Kidney (tissue), 14 donors: ENCODE measurements around the gene TAF6. TPM values are rescaled to one million over a fixed set of nuclear protein-coding genes. Genes with fewer than 3 reads are reported as not detected.

ENCODE experiments used
- DNase-seq, 5 donors: peaks; one replicate each; pipeline ENCODE4 v3.0.0-alpha.2; 2013 to 2020
- FAIRE-seq: peaks from 2 replicates; lab custom pipeline; 2012; peaks lifted over from hg19 to GRCh38; lab: Jason Lieb, UNC
- H3K27ac ChIP-seq, 2 donors: one replicate each; pipeline ENCODE4 v1.7.0; 2013; ENCODE audit warnings: low read depth in 2 of 2, low read length in 2 of 2, inconsistent platforms in 1 of 2
- H3K27me3 ChIP-seq: one replicate; pipeline ENCODE4 v1.7.1; 2013; ENCODE audit warnings: low read length, inconsistent platforms; ENCODE audit not compliant: control insufficient read depth, insufficient read depth
- H3K36me3 ChIP-seq, 3 donors: one replicate each; pipeline versions ENCODE4 v1.7.0 to v1.7.1; 2013; ENCODE audit warnings: low read length in 3 of 3, control low read depth in 1 of 3, inconsistent platforms in 1 of 3; ENCODE audit not compliant: insufficient read depth in 3 of 3, control insufficient read depth in 2 of 3
- H3K4me1 ChIP-seq, 3 donors: one replicate each; pipeline versions ENCODE4 v1.7.0 to v1.7.1; 2013; ENCODE audit warnings: low read length in 3 of 3, inconsistent platforms in 1 of 3, low read depth in 1 of 3; ENCODE audit not compliant: control insufficient read depth in 2 of 3, insufficient read depth in 2 of 3
- H3K4me3 ChIP-seq, 3 donors: one replicate each; pipeline versions ENCODE4 v1.7.0 to v1.8.1; 2013; ENCODE audit warnings: low read length in 3 of 3, control low read depth in 1 of 3, inconsistent platforms in 1 of 3
- H3K9ac ChIP-seq, 3 donors: one replicate each; pipeline versions ENCODE4 v1.7.0 to v1.7.1; 2013; ENCODE audit warnings: low read length in 3 of 3, control low read depth in 1 of 3, inconsistent platforms in 1 of 3
- H3K9me3 ChIP-seq, 3 donors: one replicate each; pipeline versions ENCODE4 v1.7.0 to v1.7.1; 2013; ENCODE audit warnings: low read length in 3 of 3, control low read depth in 1 of 3, inconsistent platforms in 1 of 3; ENCODE audit not compliant: control insufficient read depth in 2 of 3, insufficient read depth in 1 of 3
- intact Hi-C: fragments of 100-400 bp; cut with DNase I; formaldehyde crosslinking; loops from one replicate; pipeline ENCODE4 v1.11.1; 2022
- polyA plus RNA-seq: library from polyadenylated mRNA; stranded (reverse); fragments of 350-450 nt; fragmentation: Illumina TruSeq; extraction: RNeasy Lipid Tissue Mini Kit (QIAGEN cat#74804); gene quantifications from one replicate; pipeline ENCODE4 v1.2.3, GENCODE V29; 2014; ENCODE audit warnings: low read depth, low replicate concordance; ENCODE audit not compliant: insufficient read depth
- total RNA-seq: library from RNA; stranded (reverse); fragmentation: NEBNext Ultra II Directional; extraction: Animal tissue kit (Norgen Biotek cat#: 25700); gene quantifications from one replicate; pipeline ENCODE4 v1.2.1, GENCODE V29; 2021
- TF ChIP-seq, protein P1 (sequence below): IDR thresholded peaks from 3 replicates; pipeline ENCODE4 v1.5.1; 2012; ENCODE audit warnings: mild to moderate bottlenecking, moderate library complexity, borderline replicate concordance; ENCODE audit not compliant: insufficient read depth; ENCODE audit errors: extremely low read depth
- donor health status: control.
- donor health status: control.
- donor health status: control.
- donor health status: control.
- donor health status: control.
- donor health status: DM: yes; HTN: yes; CAD: no.
- donor health status: Normal renal cell carcinoma (clear cell type).

Gene TAF6
- total and polyA plus RNA-seq, 2 donors from 2014 or later = 41.3 to 62.7 TPM

DNA sequence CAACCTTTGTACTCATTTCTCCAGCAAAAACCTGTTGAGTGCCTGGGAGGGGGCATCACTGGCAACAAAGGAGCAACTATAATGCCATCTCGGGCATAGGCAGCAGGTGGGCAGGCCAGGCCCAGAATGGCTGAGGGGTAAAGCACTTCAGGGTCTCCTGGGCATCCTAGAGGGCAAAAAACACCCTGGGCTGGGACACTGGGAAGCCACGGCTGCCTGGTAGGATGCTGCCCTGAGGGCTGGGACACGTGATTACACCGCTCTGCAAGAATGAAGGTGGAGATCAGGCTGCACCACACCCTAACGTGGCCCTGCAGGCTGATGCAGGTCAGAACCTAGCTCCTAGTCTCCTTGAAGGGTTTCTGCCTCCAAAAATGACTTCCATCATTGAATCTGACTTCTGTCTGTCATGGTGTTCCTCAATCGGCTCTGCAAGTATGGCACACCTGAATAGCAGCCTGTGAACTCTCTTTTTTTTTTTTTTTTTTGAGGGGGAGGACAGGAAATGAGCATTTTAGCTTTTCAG is 43.9 kb upstream of the TAF6 start:
- no peak overlapping the region for H3K4me3 ChIP-seq
- FAIRE-seq = no peak
- peaks cover 0 to 4% (median 0%) of the 10 kb centered on the region in 3 donors for H3K4me1 ChIP-seq
- no peaks in the 10 kb centered on the region for H3K27me3 ChIP-seq
- no peak for DNase-seq
- H3K9ac ChIP-seq = no peak overlapping the region
- TF ChIP-seq, protein P1, sequence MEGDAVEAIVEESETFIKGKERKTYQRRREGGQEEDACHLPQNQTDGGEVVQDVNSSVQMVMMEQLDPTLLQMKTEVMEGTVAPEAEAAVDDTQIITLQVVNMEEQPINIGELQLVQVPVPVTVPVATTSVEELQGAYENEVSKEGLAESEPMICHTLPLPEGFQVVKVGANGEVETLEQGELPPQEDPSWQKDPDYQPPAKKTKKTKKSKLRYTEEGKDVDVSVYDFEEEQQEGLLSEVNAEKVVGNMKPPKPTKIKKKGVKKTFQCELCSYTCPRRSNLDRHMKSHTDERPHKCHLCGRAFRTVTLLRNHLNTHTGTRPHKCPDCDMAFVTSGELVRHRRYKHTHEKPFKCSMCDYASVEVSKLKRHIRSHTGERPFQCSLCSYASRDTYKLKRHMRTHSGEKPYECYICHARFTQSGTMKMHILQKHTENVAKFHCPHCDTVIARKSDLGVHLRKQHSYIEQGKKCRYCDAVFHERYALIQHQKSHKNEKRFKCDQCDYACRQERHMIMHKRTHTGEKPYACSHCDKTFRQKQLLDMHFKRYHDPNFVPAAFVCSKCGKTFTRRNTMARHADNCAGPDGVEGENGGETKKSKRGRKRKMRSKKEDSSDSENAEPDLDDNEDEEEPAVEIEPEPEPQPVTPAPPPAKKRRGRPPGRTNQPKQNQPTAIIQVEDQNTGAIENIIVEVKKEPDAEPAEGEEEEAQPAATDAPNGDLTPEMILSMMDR = no peak
- no peak overlapping the region for H3K27ac ChIP-seq
- intact Hi-C loops = no loop called here
- H3K9me3 ChIP-seq = no peaks in the 10 kb centered on the region
- no peaks in the 10 kb centered on the region for H3K36me3 ChIP-seq

DNA sequence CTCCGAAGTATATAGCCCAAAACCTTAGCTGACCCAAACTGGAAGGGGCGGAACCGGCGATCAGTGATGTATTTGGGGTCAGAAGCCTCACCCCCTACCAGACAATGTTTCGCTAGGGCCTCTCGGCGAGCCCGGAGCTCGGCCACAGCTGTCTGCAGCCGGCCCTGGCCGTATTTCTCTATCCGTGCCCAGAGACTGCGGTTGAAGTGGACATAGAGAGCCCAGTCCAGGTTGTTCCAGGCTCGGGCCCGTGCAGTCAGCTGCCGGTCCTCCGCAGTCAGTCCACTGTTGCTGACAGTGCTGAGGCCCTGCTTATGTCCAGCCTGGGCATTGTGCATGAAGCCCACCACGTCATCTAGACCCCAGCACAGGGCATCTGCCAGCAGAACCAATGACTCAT is 40.9 kb upstream of the TAF6 start:
- FAIRE-seq (no peak), DNase-seq (no peak)
- TF ChIP-seq, protein P1 = no peak
- peaks cover 2 to 9% (median 3%) of the 10 kb centered on the region in 3 donors for H3K36me3 ChIP-seq
- no peak overlapping the region for H3K4me3 ChIP-seq
- H3K27me3 ChIP-seq = no peaks in the 10 kb centered on the region
- intact Hi-C loops = no loop called here
- H3K9ac ChIP-seq = no peak overlapping the region
- no peak overlapping the region for H3K27ac ChIP-seq
- H3K4me1 ChIP-seq = peaks cover 0 to 8% (median 4%) of the 10 kb centered on the region in 3 donors
- no peaks in the 10 kb centered on the region for H3K9me3 ChIP-seq

DNA sequence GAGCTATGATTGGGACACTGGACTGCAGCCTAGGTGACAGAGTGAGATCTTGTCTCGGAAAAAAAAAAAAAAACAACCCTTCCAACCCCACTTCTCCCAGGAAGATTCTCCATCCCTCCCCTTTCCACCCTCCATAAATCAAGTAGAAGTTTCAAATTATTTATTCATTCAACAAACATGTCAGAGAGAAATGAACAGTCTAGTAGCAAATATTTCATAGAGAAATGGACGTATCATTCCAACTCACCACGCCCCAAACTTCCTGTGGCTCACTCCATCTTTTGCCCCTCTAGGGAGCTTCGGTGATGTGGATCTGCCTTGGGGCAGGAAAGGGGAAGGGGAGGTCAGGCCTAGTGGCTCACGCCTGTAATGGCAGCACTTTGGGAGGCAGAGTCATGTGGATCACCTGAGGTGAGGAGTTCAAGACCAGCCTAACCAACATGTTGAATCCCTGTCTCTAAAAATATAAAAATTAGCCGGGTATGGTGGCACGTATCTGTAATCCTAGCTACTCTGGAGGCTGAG is 40.0 kb upstream of the TAF6 start:
- H3K27ac ChIP-seq = peak overlapping the region in 1 of 2 donors; percentile 13
- H3K27me3 ChIP-seq = no peaks in the 10 kb centered on the region
- H3K9me3 ChIP-seq = no peaks in the 10 kb centered on the region
- H3K4me3 ChIP-seq = peak overlapping the region; percentile 61 to 72 (median 71)
- intact Hi-C loops = no loop called here
- H3K9ac ChIP-seq = peak overlapping the region; percentile 31 to 75 (median 59)
- DNase-seq (peak in 1 of 5 donors; percentile 50), FAIRE-seq (no peak)
- TF ChIP-seq, protein P1 = no peak
- H3K4me1 ChIP-seq = peaks cover 0 to 8% (median 4%) of the 10 kb centered on the region in 3 donors
- H3K36me3 ChIP-seq = peaks cover 2 to 13% (median 3%) of the 10 kb centered on the region in 3 donors
